MG63 (cell line): ENCODE data around the gene UBA5. TPM values are rescaled to one million over a fixed set of nuclear protein-coding genes. Genes with fewer than 3 reads are reported as not detected.

Experiments
- DNase-seq: peaks from one replicate; pipeline ENCODE4 v3.0.0-alpha.2; 2020
- H3K27me3 ChIP-seq: fragments of 250-450 bp; sonication (Bioruptor Pico); 2 replicates; pipeline ENCODE4 v1.5.1; 2020; ENCODE audit warnings: mild to moderate bottlenecking, moderate library complexity
- H3K36me3 ChIP-seq: fragments of 250-450 bp; sonication (Bioruptor Pico); 2 replicates; pipeline ENCODE4 v1.5.1; 2020; ENCODE audit warnings: mild to moderate bottlenecking, moderate library complexity
- H3K4me3 ChIP-seq: fragments of 250-450 bp; sonication (Bioruptor Pico); 2 replicates; pipeline ENCODE4 v1.5.1; 2020; ENCODE audit warnings: mild to moderate bottlenecking, moderate library complexity
- H3K9me3 ChIP-seq: fragments of 250-450 bp; sonication (Bioruptor Pico); 2 replicates; pipeline ENCODE4 v1.5.1; 2020; ENCODE audit warnings: mild to moderate bottlenecking, moderate library complexity
- total RNA-seq: library from RNA; depleted of rRNA; stranded (reverse); fragments of >200 nt; shearing (Covaris generic); gene quantifications from 2 replicates; pipeline ENCODE4 v1.2.3, GENCODE V29; 2014; ENCODE audit warnings: low replicate concordance

UBA5 gene
- total RNA-seq, 1 experiment from 2014 or later: 49.2 TPM

DNA sequence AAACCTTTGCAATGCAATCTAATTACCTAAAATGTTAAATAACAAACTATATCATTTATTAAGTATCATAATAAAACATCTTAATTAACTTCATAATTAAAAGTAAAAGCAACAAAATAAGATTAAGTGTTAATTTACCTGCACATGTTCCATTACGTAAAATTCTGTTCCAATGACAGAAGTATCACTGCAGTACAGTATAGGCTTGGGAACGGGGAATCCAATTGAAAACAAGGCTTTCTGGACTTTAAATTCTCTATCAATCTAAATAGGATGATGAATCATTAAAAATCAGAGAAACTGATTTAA lies 17.6 kb upstream of the UBA5 start:
- Histone ChIP-seq H3K9me3 (0 out of 2 replicates have a peak, but pooled peaks cover 5% of the 10 kb centered on the region), H3K36me3 (peaks cover 7% of the 10 kb centered on the region), H3K4me3 (no peak overlapping the region), H3K27me3 (no peaks in the 10 kb centered on the region)
- DNase-seq: no peak

DNA sequence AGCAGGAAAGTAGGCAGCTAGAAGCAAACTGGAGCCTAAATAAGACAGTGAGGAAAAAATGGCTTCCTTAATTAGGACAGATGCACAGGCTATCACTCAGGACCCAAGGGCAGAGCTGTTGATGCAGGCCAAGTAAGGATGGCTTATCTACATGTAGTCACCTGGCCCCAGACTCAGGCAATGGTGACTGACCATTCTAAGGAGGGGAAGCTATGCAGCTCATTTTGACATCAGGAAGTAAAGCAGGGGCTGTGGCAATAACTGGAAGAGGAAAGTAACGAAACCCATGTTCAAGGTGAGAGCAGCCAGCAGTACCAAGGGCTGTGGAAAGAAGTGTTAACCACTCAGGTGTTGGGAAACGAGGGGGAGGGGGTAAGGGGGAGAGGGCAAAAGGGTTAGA lies 16.8 kb upstream of the UBA5 start:
- Histone ChIP-seq H3K9me3 (0 out of 2 replicates have a peak, but pooled peaks cover 5% of the 10 kb centered on the region), H3K36me3 (peaks cover 7% of the 10 kb centered on the region), H3K27me3 (no peaks in the 10 kb centered on the region), H3K4me3 (no peak overlapping the region)
- DNase-seq: no peak

GRCh38 chr3:132645058-132645457 lies 15.1 kb upstream of the UBA5 start:
- no peak for DNase-seq
- Histone ChIP-seq H3K9me3 (0 out of 2 replicates have a peak, but pooled peaks cover 5% of the 10 kb centered on the region), H3K27me3 (no peaks in the 10 kb centered on the region), H3K36me3 (peaks cover 2% of the 10 kb centered on the region; the same call in 1 of the 2 replicates), H3K4me3 (no peak overlapping the region)

- no peaks in the 10 kb centered on the region; the same call in 1 of the 2 replicates for H3K36me3 ChIP-seq
- H3K9me3 ChIP-seq: 0 out of 2 replicates have a peak, but pooled peaks cover 5% of the 10 kb centered on the region
- no peak overlapping the region for H3K4me3 ChIP-seq
- H3K27me3 ChIP-seq: no peaks in the 10 kb centered on the region
- DNase-seq: no peak
Observed at GRCh38 chr3:132650153-132650552, 10.0 kb upstream of the UBA5 start.

DNA sequence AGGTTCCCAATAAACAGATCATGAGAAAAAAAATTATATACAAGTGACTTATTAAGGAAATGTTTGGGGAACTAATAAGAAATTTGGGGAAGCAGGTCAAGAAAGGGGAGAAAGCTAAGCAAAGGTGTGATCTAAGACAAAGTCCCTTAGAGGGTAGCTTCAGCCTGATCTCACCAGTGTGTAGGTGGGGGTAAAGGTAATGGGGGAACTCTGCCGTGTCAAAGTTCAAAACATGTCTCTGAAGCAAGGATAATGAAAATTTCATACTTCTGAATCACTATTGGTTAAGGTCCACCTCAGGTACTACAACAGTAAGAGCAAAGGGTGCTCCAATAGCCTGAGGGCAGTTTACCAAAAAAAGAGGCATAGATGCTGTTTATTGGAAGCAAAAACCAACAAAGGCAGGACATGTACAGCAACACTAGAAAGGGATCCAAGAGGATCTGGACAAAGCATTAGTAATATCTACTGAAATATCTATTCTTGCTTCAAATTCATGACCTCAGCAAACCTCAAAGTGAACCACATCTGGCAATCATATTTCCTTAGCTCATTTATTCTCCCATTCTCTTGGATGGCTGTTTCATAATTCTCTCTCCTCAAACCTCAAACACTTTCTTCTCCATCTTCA lies 7.4 kb upstream of the UBA5 start:
- Histone ChIP-seq H3K4me3 (no peak overlapping the region), H3K9me3 (no peaks in the 10 kb centered on the region), H3K27me3 (no peaks in the 10 kb centered on the region), H3K36me3 (no peaks in the 10 kb centered on the region)
- DNase-seq: no peak

DNA sequence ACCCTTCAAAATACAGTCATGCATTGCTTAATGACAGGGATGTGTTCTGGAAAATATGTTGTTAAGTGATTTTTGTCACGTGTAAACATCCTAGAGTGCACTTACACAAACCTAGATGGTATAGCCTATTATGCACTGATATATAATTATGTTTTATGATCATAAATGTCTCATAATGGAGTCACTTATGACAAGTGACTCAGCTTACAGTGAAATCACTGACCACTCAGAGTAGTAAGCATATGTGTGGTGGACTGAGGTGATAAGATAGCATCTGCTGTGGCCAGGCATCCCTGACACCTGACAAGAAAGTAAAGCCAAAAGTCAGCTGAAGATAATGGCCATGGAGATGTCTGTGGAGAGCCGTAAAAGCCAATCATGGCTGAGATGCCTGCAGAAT lies 5.9 kb upstream of the UBA5 start:
- no peaks in the 10 kb centered on the region for H3K9me3 ChIP-seq
- no peak for DNase-seq
- no peaks in the 10 kb centered on the region for H3K36me3 ChIP-seq
- no peak overlapping the region for H3K4me3 ChIP-seq
- no peaks in the 10 kb centered on the region for H3K27me3 ChIP-seq

DNA sequence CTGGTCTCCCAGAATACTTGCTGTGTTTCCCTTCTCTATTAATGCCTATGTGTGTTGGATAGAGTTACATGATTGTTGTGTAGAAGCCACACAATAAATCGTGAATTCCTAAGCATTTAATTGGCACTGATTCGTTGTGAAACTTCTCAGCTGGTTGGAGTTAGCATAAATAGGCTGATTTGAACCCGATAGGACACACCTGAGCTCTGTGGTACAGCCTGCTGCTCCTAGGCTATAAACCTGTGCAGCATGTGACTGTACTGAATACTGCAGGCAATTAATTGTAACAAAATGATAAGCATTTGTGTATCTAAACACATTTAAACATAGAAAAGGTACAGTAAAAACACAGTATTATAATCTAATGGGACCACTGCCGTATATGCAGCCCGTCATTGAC lies 5.4 kb upstream of the UBA5 start:
- H3K27me3 ChIP-seq: no peaks in the 10 kb centered on the region
- no peaks in the 10 kb centered on the region for H3K36me3 ChIP-seq
- H3K9me3 ChIP-seq: no peaks in the 10 kb centered on the region
- DNase-seq: no peak
- H3K4me3 ChIP-seq: no peak overlapping the region

- no peak for DNase-seq
- no peaks in the 10 kb centered on the region for H3K36me3 ChIP-seq
- H3K9me3 ChIP-seq: no peaks in the 10 kb centered on the region
- no peak overlapping the region for H3K4me3 ChIP-seq
- no peaks in the 10 kb centered on the region for H3K27me3 ChIP-seq
Observed at GRCh38 chr3:132655471-132655870, 4.7 kb upstream of the UBA5 start.

- peak overlapping the region; percentile 94 for H3K4me3 ChIP-seq
- H3K36me3 ChIP-seq: peaks cover 5% of the 10 kb centered on the region; the same call in 1 of the 2 replicates
- H3K27me3 ChIP-seq: no peaks in the 10 kb centered on the region
- no peak for DNase-seq
- H3K9me3 ChIP-seq: no peaks in the 10 kb centered on the region
Observed at GRCh38 chr3:132657869-132658747, 2.0 kb upstream of the UBA5 start.

DNA sequence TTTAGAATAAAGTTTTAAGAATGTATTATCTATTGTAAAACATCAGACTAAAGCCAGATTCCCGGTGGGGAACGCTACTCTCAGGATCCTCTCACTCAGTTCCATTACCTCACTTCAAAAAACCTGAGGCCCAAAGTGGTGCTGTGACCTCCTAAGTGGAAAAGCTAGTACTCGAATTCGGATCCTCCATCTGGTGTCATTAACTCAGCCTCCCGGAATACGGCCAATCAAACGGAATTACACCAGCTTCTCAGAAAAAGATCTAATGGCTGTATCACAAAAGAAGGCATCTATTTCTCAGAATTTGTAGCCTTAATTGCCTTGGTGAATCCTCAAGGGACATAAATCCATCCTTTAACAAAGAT lies 1.1 kb upstream of the UBA5 start:
- peak overlapping the region; percentile 94 for H3K4me3 ChIP-seq
- no peaks in the 10 kb centered on the region for H3K9me3 ChIP-seq
- peak; percentile 5 for DNase-seq

GRCh38 chr3:132659365-132660051 lies 621 bp upstream of the UBA5 start, which contains the start of gene ACAD11:
Gene ACAD11, minus strand, starts transcription at chr3:132659809. Its CDS starts 58 bp downstream, at chr3:132659751.
- Histone ChIP-seq H3K9me3 (no peaks in the 10 kb centered on the region), H3K4me3 (peak within 1 kb of the TSS; percentile 94), H3K27me3 (no peaks in the 10 kb centered on the region), H3K36me3 (peaks cover 11% of the 10 kb centered on the region)
- DNase-seq: peak; percentile 78

More for the DNA sequence above, 1.1 kb upstream of the UBA5 start:
- no peaks in the 10 kb centered on the region for H3K27me3 ChIP-seq
- peaks cover 11% of the 10 kb centered on the region for H3K36me3 ChIP-seq

DNA sequence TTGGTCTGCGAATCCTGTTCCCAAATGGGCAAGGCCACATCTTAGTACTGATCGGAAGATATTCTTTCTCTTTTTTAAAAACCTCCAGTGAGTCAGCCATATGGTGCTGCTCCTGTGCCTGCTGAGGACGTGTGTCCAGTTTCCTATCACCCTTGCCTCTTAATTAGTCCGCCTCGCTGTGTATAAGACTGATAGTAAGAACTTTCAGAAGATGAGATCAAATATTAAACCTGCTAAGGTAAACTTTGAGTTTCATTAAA lies 612 bp downstream of the UBA5 start:
- no peak for DNase-seq

GRCh38 chr3:132661101-132661500 lies 972 bp downstream of the UBA5 start:
- Histone ChIP-seq H3K4me3 (peak overlapping the region; percentile 94), H3K9me3 (no peaks in the 10 kb centered on the region), H3K27me3 (no peaks in the 10 kb centered on the region), H3K36me3 (peaks cover 12% of the 10 kb centered on the region)
- DNase-seq: no peak

More for the DNA sequence above, 612 bp downstream of the UBA5 start:
- Histone ChIP-seq H3K36me3 (peaks cover 11% of the 10 kb centered on the region), H3K4me3 (peak overlapping the region; percentile 94), H3K9me3 (no peaks in the 10 kb centered on the region), H3K27me3 (no peaks in the 10 kb centered on the region)

DNA sequence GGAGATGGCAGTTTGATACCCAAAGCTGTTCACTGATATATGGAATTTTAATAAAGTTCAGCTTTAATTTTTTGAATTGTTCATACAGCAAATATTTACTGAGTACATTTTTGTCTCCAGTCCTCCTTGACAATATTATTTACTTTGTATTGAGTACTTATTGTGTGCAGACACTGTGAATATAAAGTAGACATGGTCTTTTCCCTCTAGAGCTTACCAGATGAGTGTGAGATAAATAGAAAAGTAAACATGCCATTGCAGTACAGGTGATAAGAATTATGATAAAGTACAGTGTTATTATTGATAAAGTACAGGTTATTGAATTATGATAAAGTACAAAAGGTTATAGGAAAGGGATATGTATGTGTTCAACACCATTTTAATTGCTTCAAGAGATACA lies 2.1 kb downstream of the UBA5 start:
- no peak for DNase-seq
- Histone ChIP-seq H3K9me3 (no peaks in the 10 kb centered on the region), H3K27me3 (no peaks in the 10 kb centered on the region), H3K4me3 (peak overlapping the region; percentile 94; the same call in 1 of the 2 replicates), H3K36me3 (peaks cover 24% of the 10 kb centered on the region)

DNA sequence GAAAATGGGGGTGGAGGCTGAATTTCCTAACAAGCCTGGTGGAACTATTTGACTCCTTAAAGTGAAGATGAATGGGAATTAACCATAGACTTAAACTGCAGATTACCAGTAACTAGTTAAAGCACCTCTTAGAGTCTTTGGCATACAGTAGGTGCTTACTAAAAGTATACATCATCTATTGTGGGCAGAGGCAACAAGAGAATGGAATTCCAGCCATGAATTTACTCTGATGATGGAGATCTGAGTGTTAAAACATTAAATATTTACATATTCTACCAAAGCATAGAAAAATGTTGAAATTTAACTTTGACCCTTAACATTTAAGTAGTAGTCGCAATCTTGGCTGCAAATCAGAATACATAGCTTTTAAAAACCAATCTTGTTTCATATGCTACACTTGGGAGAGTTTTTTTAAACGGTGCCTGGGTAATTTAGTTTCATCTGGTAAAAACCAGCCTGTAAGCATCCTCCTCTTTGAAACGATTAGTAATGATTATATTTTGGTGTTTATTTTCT lies 5.2 kb downstream of the UBA5 start:
- Histone ChIP-seq H3K27me3 (no peaks in the 10 kb centered on the region), H3K9me3 (no peaks in the 10 kb centered on the region), H3K4me3 (no peak overlapping the region), H3K36me3 (peaks cover 40% of the 10 kb centered on the region)
- no peak for DNase-seq

- no peak for DNase-seq
- Histone ChIP-seq H3K36me3 (peaks cover 58% of the 10 kb centered on the region), H3K27me3 (no peaks in the 10 kb centered on the region), H3K4me3 (no peak overlapping the region), H3K9me3 (no peaks in the 10 kb centered on the region)
Observed at GRCh38 chr3:132669256-132669777, 9.2 kb downstream of the UBA5 start.

GRCh38 chr3:132675408-132675807 lies 15.3 kb downstream of the UBA5 start:
- no peak for DNase-seq
- Histone ChIP-seq H3K27me3 (no peaks in the 10 kb centered on the region), H3K9me3 (no peaks in the 10 kb centered on the region), H3K4me3 (no peak overlapping the region), H3K36me3 (peaks cover 77% of the 10 kb centered on the region)
